Measurements from ENCODE around the gene EXOC6B. TPM values are rescaled to one million over a fixed set of nuclear protein-coding genes. Genes with fewer than 3 reads are reported as not detected.

Gene EXOC6B
- total RNA-seq, 1 donor from 2014 or later: 40.0 TPM

- no peak for DNase-seq (ENCODE audit: low spot score)
Measured at GRCh38 chr2:72289283-72289682, 536.5 kb downstream of the EXOC6B start.

DNA sequence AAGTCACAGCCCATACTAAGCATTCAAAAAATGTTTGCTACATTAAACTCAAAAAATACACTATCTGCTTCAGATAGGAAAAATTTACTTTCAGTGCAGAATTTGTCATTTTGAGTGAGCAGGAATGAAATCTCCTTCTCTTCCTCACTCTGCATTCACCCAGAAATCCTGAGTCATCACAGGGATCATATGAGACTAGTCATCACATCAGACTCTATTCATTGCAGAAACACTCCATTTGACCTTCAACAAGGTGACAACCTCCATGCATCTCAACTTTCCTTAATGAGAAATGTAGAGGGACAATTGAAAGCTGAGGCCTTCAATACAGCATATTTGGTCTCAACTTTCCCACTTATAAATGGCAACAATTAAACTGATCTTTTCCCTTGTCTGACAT, 547.8 kb downstream of the EXOC6B start:
- DNase-seq (ENCODE audit: low spot score): peak; percentile 61

- DNase-seq (ENCODE audit: low spot score): no peak
Measured at GRCh38 chr2:72276876-72277275, 549.0 kb downstream of the EXOC6B start.

- DNase-seq (ENCODE audit: low spot score): no peak
Measured at GRCh38 chr2:72276356-72276755, 549.5 kb downstream of the EXOC6B start.

DNA sequence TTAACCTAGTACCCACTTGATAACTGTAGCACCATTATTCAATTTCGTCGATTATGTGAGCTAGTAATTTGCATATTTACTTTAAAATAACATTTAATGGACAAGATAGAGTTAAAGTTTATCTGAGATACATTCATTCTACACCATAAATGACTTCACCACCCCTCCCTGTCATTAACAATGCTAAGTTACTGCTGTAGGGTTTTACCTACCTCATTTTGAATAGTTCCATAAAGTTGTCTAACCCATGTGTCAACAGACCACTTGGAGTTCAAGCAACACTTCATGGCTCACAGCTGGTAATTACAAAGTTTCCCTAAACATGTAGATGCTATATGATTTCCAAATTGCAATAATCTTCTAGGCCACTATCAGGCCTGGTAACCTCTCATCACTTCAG, 550.7 kb downstream of the EXOC6B start:
- DNase-seq (ENCODE audit: low spot score): no peak

GRCh38 chr2:72274380-72274797, 551.4 kb downstream of the EXOC6B start:
- no peak for DNase-seq (ENCODE audit: low spot score)

GRCh38 chr2:72273384-72273783, 552.4 kb downstream of the EXOC6B start:
- DNase-seq (ENCODE audit: low spot score): no peak

DNA sequence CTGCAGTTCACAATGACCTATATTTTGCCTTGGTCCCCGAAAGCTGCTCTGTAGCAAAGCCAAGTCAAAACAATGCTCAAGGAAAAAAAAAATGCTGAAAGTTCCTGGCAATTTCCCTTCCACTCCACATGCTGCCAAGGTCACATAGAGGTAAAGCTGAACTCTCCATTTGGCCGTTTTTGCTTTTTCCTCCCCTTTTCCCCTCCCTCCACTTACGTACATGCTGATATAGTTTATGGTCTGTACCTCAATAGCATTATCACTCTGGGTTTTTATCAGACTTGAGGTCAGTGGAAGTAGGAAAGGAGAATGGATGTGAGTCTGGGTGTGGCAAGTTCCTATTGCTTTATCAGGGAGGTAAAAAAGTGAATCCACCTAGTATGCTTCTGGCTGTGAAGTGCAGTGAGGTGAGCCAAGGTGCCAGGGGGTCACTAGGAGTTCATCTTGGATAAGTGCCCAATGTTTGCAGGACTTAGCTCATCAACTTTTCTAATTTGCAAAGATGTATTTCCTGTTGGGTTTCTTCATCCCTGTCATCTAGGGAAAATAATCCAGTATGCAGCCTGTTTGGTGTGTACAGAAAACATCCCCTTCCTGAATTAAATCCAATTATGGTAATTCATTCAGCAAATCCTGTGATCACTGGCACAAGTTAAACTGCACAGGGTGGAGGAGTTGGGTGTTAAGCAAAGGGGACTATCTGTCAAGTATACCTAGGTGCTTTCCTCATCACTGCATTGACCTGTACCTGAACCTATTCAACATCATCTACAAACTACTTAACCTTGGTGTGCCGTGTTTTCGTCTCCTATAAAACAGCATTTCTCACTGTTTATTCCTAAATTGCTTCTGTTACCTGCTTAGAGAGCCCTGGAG, 553.8 kb downstream of the EXOC6B start:
- peak; percentile 31 for DNase-seq (ENCODE audit: low spot score)

DNA sequence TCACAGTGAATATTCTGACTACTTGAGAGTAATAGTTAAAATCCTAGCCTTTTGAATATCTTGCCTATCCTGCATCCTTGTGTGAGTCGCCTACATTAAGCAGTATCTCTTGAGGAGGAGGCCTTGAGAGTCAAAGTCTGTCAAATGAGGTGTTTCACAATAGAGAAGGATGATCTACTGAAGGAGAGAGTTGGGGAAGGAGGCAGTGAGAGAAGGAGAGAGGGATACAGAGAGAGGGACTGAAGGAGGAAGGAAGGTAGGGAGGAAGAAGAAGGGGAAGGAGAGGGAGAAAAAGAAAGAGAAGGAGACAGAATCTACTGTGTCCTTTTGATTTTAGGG, 554.6 kb downstream of the EXOC6B start:
- DNase-seq (ENCODE audit: low spot score): no peak

DNA sequence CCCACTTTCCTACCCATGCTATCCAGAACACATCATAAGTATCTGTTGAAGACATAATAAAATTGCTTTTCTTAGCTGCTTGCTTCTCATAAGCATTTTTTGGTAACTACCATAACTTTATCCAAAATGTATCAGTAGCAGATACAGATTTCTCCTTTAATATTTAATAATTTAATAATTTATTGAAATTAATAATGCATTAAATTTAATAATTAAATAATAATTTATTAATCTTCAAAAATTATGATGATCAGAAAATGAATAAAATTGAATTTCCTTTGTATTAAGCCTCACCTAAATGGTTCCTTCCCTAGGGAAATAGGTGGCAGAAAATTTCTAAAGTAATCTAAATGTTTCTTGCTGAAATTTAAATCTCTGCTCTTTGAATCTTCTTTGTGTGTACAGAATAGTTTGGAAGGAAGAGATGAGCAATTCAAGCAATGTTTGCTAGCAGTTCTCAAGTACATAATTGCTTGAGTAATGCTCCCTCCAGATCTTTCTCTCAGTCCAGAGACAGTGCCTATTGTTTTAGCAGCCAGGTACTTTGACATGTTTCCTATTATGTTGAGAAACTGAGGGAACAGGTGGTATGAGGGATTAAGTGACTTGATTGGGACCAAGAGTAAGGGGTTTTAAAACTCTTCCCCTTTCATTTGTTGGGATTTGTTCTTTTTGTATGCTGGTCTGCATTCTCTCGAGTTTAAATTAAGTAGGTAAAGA, 555.1 kb downstream of the EXOC6B start:
- no peak for DNase-seq (ENCODE audit: low spot score)

DNA sequence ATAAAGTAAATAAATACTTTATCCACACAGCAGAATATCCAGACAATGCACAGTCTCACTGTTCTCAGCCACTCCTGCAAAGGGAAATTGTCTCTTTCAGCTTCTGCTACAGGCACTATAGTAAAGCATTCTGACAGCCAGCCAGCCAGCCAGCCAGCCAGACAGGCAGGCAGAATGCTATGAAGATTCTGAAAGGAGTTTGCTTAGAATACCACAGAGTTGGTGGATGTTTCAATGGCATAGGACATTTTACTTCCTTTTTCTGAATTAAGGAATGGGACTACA, 562.1 kb downstream of the EXOC6B start:
- no peak for DNase-seq (ENCODE audit: low spot score)

DNA sequence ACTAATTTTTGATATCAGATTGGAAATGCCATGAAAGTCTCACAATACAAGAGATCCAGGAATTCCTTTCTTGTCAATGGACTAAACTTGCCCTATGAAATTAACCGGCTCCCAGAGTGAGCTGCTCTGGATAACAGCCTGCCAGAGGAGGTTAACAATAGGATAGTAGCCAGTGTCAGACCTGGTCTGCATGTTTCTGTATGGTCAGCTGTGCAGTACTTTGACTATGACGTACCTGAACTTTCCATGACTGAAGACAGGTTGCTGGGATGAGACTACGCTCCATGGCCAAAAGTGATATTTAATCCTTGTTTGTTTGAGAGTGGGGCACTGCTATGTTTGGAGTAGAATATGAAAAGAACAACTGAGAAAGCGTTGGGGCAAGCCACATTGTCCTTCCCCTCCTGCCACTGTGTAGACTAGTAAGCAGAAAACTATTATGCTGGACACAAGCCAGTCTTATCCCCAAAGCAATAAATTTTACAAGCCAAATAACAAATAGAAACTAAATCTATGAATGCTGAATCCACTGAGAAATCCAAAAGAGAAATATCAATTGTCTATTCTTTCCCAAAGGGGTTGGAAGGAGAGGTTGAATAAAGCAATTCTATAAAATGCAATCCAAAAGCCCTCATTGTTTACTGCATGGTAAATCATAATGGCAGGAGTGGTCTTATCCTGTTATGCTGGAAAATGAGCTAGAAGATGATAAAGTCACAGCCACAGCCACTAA, 562.6 kb downstream of the EXOC6B start:
- DNase-seq (ENCODE audit: low spot score): no peak

DNA sequence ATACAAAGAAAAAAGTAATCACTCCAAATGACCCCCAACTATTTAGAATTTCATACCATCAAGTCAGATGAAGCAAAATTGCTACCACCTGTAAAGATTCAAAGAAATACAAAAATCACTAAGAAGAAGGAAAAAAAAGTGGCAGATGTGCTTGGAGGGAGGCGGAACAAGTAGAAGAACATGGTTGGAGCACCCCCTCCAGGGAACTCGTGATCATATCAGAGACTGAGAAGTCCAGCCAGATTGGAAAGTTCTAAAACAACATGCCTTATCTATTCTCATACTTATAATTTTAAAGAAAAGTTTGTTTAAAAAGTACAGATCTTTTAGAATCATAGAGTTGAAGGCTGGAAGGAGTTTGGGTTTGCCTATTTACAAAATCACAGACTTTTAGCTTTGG, 564.8 kb downstream of the EXOC6B start:
- DNase-seq (ENCODE audit: low spot score): no peak

GRCh38 chr2:72255540-72255939, 570.3 kb downstream of the EXOC6B start:
- DNase-seq (ENCODE audit: low spot score): no peak

DNA sequence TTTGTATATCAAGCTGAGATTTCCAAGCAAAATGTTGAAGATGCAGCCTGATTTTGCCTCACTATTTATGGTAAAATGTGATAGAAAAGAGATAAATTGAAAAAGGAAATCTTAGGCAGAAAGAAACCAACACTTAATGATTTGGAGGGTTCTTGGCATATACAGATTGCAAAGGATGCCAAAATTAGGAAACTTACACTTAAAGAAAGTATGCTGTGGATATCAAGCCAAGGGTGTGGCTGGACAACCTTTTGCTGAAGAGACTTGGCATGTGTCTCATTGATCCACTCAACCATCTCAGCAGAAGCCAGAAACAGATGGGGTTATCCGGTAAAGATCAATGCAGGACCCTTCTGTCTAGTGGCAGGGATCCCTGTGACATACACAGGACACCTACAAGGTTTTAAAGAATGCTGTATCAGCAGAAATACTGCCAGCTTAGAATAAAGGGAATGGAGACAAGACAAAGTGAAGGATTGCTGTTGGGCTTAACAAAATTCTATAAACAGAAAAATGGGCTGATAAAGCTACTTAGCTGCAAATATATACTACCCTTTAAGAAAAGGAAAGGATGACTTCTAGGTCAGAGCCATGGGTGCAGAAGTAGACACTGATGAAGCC, 570.9 kb downstream of the EXOC6B start:
- no peak for DNase-seq (ENCODE audit: low spot score)

DNA sequence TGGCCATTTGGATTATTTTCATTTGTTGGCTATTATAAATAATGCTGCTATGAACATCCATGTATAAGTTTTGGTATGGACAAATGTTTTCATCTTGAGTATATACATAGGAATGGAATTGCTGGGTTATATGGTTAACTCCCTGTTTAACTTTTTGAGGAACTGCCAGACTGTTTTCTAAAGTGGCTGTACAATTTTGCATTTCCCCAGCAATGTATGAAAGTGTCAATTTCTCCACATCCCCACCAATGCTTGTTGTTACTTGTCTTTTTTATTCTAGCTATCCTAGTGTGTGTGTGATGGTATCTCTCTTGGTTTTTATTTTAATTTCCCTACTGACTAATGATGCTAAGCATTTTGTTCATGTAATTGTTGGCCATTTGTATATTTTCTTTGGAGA, 587.5 kb downstream of the EXOC6B start:
- no peak for DNase-seq (ENCODE audit: low spot score)

DNA sequence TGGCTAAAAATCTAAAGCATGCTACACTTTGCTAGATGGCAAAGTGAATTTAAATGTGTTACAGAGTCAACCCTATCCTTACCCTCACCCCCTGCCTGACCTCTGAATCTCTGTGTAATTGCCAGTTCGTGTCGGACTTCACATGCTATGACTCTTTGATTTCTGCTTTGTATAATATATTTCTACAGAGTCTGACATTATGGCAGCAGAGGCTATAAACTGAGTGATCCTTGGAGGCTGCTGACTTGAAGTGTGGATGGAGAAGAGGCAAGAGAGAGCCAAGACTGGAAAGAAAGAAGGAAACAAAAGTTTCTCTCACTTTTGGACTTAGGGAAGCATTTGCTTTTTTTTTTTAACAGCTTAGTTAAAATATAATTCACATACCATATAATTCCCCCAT, 588.3 kb downstream of the EXOC6B start:
- DNase-seq (ENCODE audit: low spot score): no peak

- no peak for DNase-seq (ENCODE audit: low spot score)
Measured at GRCh38 chr2:72236445-72237067, 589.3 kb downstream of the EXOC6B start.

DNA sequence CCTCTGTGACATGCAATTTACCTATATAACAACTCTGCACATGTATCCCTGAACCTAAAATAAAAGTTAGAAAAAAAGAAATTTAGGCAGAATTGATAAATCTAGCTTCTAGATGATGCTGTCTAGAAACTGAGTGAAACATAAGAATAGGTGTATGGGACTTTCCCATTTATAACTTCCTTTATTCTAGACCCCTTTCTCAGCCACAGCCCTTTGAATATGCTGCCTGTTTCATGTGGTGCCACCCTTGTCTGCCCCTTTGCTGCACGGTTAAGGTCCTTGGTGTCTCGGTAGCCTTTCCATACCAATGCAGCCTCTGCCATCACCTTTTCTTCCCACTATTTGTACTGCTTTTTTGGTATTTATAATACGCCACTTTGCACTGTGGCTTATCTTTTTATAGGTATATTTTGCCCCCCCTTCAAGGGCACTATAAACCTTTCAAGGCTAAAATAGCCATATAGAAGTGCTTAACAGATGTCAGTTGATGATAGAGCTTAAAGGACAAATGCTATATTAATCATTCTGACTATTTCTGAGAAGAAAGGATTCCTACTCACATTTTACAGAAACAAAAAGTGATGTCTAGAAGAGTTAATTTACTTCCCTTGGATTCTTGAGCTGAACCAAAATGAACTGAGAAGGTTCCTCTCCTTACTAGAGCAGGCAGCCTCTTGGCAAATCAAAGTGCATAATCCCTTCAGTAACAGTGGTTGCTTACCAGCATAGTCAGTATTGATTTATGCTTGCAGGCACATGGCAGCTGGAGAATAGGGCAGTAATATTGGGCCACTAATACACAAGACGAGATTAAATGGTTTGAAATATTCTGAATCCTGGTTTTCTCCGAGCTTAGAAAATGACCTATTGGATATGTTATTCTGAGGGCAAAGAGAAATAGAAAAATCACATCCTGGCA, 590.1 kb downstream of the EXOC6B start:
- DNase-seq (ENCODE audit: low spot score): no peak

- no peak for DNase-seq (ENCODE audit: low spot score)
Measured at GRCh38 chr2:72233211-72233610, 592.6 kb downstream of the EXOC6B start.
